ENCODE data around the gene MRPL23. TPM values are rescaled to one million over a fixed set of nuclear protein-coding genes. Genes with fewer than 3 reads are reported as not detected.

The MRPL23 gene
- total RNA-seq, 2 donors from 2014 or later, result 96.4 to 132 TPM

DNA sequence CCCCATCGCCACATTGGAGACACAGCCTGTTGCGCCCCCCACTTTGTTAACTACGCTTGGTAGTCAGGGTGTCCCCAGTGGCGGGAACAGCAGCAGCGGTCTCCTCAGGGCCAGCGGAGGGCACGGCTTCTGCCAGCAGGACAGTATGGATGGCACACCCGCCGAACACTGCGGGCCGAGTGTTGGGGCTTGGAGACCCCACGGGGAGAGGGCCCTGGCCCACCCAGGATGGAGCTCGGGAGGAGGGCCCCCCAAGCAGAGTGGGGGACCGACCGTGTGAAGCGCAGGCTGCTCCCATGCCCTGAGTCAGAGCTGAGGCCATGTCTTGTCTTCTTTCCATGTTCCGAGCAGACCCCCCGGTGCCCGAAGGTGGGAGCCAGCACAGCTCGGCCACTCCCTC lies 17.8 kb downstream of the MRPL23 start:
- no peaks in the 10 kb centered on the region for H3K36me3 Mint-ChIP-seq
- DNase-seq (ENCODE audit: low spot score in 2 of 2) (no peak), ATAC-seq (no peak)
- no peak overlapping the region for H3K27ac Mint-ChIP-seq
- no peaks in the 10 kb centered on the region for H3K9me3 Mint-ChIP-seq

DNA sequence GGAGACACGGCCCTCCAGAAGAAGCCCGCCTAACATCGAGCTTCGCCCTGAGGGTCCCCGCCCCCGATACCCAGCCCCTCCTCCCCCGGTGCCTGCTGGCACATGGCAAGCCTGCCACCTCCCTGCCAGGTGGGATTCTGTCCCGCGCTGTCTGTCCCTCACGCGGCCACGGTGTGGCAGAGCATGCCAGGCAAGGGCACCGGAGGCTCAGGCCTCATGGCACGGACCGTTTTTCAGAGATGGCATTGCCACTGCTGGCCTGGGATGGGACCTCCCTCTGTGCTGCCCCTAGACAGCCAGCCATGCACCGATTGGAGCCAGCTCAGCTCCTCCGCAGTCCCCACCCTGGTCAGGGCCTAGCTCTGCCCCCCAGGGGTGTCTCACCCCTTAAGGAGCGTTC lies 19.4 kb downstream of the MRPL23 start:
- no peak for DNase-seq (ENCODE audit: low spot score in 2 of 2)
- no peak overlapping the region for H3K27ac Mint-ChIP-seq
- ATAC-seq, result no peak
- no peaks in the 10 kb centered on the region for H3K9me3 Mint-ChIP-seq
- no peaks in the 10 kb centered on the region for H3K36me3 Mint-ChIP-seq

DNA sequence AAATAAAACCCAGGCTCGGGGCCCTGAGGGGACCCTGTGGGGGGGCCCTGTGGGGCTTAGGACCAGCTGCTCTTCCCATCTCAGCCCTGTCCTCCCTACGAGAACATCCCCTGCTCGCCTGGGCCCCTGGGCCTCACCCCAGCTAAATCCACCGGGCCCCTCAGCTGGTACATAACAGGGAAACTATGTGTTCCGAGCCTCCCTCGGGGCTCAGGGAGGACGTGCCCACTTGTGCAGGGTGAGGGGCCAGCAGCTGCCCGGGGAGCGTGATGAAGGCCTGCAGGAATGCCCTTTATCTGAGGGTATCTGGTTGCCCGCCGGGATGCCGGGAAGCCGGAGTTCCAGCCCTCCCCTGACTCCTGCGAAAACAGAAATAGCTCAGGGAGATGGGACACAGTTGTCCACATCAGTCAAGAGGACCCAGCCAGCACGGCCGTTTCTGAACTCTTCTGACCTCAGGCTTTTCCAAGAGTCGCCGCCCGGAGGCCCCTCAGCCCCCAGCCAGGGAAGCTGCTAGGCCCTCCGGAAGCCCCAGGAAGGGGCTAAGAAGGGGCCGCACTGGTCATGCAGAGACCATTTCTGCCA lies 20.6 kb downstream of the MRPL23 start:
- ATAC-seq (no peak), DNase-seq (ENCODE audit: low spot score in 2 of 2) (no peak)
- Mint-ChIP-seq H3K27ac (no peak overlapping the region), H3K9me3 (no peaks in the 10 kb centered on the region), H3K36me3 (no peaks in the 10 kb centered on the region)

DNA sequence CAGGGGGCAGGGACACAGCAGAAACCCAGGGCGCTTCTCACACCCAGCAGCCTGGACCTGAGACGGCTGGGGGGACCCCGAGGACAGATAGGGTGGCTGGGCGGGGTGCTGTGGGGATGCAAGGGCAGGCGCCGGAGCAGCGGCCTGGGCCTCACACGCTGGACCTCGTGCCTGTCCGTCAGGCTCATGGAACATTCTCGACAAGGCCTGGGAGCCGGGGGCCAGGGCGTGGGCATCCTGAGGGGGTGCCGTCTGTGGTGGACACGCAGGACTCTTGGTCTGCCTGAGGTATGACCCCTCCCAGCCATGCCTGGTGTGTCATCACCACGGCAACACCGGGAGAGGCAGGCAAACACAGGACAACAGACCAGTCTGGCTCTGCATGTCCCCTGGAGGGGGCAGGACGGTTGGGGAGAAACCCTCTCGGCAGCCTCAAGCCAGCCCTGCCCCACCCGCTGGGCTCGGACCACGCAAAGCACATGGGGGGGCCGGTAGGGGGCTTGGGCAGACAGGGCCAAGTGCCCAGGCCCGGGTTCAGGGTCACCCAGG lies 21.4 kb downstream of the MRPL23 start:
- DNase-seq (ENCODE audit: low spot score in 2 of 2) (no peak), ATAC-seq (no peak)
- no peak overlapping the region for H3K27ac Mint-ChIP-seq
- H3K9me3 Mint-ChIP-seq, result no peaks in the 10 kb centered on the region
- H3K36me3 Mint-ChIP-seq, result no peaks in the 10 kb centered on the region

DNA sequence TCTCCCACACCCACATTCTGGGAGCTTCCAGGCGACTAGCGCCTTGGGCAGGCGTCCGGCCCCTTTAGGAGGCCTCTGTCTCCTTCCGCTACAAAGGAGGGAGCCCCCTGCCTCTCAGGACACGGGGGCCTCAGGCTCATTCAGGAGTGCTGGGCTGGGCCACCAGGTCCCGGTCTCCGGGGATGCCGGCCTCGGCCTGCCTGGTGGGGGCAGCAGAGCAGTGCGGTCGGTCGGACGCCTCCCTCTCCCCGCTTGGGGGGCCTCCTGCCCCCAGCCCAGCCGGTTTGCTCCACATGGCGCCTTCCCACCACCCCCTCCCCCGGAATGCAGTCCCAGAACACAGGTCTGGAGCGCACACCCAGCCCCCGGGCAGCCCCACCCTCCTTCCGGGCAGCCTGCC lies 21.9 kb downstream of the MRPL23 start:
- no peaks in the 10 kb centered on the region for H3K9me3 Mint-ChIP-seq
- no peaks in the 10 kb centered on the region for H3K36me3 Mint-ChIP-seq
- DNase-seq (ENCODE audit: low spot score in 2 of 2) (no peak), ATAC-seq (no peak)
- no peak overlapping the region for H3K27ac Mint-ChIP-seq

DNA sequence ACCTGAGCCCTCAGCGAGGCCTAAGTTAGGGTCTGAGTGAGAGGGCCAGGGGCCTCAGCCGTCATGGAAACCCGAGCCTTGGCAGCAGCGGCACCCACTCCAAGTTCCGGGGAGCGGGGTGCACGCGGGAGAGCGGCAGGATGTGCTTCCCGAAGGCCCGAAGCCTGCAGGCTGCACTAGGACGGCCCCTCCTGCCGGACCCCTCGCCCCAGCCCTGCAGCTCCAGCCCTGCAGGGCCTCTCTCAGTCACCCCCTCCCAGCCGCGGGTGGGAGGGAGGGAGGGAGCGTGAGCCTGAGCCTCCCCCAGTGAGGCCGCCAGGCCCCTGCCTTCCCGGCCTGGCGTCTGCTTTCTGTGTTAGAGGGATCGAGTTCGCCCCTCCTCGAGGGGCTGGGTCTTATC lies 22.6 kb downstream of the MRPL23 start:
- Mint-ChIP-seq H3K36me3 (no peaks in the 10 kb centered on the region), H3K27ac (no peak overlapping the region), H3K9me3 (no peaks in the 10 kb centered on the region)
- ATAC-seq (no peak), DNase-seq (ENCODE audit: low spot score in 2 of 2) (no peak)

DNA sequence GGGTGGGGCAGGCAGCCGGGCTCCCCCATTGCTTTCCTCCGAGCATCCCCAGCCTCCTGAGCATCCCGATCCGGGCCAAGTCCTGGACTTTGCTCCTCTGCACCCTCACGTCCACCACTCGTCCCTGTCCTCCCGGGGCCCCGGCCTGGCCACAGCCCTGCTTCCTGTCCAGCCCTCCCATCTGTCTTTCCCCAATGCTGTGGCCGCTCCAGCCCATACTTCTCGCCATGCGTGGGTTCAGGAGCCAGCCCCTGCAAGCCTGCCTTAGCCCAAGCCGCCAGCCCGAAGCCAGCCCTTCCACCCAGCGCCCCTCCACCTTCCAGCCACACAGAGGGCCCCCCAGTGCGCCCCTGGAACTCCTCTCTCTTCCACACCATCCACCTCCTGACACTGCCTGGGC lies 23.8 kb downstream of the MRPL23 start:
- Mint-ChIP-seq H3K9me3 (no peaks in the 10 kb centered on the region), H3K36me3 (no peaks in the 10 kb centered on the region), H3K27ac (no peak overlapping the region)
- DNase-seq (ENCODE audit: low spot score in 2 of 2), result no peak
- no peak for ATAC-seq

DNA sequence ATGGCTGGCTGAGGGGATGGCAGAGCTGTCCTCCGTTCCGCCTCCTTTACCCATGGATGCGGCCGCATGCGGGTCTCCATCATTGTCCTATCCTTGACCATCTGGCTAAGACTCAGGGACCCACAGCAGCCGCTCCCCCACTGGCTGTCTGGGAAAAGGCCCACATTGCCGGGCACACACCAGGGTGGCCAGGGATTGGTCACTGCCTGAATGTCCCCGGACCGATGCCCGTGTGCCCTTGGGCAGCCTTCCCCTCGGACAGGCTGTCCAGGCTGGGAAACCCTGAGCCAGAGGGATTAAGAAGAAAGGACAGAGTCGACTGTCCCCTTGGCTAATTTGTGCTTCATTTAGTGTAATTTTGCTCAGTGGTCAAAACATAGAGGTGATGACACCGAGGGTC lies 28.1 kb downstream of the MRPL23 start:
- H3K27ac Mint-ChIP-seq, result no peak overlapping the region

DNA sequence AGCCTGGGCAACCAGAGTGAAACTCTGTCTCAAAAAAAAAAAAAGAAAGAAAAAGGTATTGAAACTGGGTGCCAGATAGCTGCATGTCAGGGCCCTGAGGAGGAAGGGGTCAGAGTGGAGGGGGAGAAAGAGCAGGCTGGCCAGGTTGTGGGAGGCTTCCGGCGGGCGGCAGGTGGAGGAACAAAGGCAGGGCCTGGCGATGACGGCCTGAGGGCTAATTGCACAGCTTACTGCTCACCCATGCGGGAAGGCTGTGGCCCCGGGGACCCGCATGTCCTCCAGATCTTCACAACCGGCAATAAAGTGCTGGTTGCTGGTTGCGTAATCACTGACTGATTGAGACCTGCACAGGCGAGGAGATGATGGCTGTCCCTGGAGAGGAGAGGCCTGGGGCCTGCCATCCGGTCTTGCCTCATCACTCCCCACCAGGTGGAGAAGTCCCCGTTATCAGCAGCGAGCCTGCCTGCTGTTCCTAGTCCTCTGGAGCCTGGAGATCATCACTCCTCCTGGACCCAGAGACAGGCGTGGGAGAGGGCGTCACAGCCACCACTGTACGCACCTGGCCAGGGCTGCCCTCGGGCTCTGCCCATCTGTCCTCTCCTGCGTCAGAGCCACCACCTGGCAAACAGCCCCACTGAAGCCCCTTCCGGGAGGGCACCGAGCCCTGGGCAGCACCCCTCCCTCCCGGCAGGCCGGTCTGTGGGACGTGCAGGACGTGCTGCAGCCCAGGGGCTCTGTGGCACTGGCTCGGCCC lies 31.8 kb downstream of the MRPL23 start:
- Mint-ChIP-seq H3K27ac (no peak overlapping the region), H3K36me3 (no peaks in the 10 kb centered on the region), H3K9me3 (no peaks in the 10 kb centered on the region)
- no peak for DNase-seq (ENCODE audit: low spot score in 2 of 2)
- ATAC-seq, result no peak

More for the DNA sequence above, 28.1 kb downstream of the MRPL23 start:
- Mint-ChIP-seq H3K36me3 (no peaks in the 10 kb centered on the region), H3K9me3 (no peaks in the 10 kb centered on the region)
- DNase-seq (ENCODE audit: low spot score in 2 of 2), result no peak
- no peak for ATAC-seq

DNA sequence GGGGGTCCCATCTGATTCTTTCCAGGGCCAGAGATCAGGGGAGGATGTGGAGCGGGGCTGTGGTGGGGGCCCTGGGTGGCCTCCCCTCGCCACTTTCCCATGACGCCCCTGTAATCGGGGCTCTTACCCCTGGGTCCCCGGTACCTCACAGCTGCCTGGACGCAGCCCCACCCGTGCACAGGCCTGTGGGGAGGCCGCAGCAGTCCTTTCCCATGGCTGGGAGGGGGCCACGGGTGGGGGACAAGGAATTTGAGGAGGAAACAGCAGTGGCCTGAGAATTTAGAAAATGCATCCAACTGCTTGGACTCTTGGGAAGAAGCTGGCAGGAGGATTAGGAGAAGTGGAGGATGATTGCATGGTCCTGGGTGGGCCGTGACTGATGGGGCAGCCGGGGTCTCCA lies 32.5 kb downstream of the MRPL23 start:
- DNase-seq (ENCODE audit: low spot score in 2 of 2) (no peak), ATAC-seq (no peak)
- no peaks in the 10 kb centered on the region for H3K9me3 Mint-ChIP-seq
- H3K36me3 Mint-ChIP-seq, result no peaks in the 10 kb centered on the region
- H3K27ac Mint-ChIP-seq, result no peak overlapping the region

DNA sequence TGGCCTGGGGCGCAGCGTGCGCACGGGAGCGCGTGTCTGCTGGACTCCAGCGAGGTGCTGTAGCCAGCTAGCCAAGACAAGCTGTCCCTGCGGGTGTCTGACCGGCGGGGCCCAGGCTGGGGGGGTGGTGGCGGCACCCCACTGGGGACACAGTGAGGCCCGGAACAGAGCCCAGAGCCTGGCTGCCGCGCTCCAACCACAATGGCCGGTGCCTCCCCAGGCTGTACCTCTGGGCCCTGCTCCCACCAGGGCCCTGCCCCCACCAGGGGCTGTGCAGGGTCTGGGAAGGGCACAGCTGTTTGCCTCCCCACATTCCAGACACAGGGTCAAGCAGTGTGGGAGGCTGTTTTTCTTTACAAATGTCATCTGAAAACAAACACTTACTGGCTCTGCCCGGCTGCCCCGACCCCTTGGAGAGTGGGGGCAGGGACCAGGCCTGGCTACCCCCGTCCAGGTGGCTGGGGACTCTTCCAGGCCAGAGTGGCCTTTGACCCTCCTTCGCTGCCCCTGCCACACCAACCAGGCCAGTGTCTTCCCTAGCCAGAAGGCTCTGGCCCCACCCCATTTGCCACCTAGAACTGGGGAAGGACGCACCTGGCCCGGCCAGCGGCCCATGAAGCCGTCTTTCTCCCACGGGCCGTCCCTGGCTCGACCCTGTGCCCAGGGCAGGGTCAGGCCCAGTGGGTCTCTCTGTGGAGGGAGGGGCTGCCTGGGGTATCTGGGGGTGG lies 35.9 kb downstream of the MRPL23 start:
- H3K9me3 Mint-ChIP-seq, result no peaks in the 10 kb centered on the region
- no peak for DNase-seq (ENCODE audit: low spot score in 2 of 2)
- no peak for ATAC-seq
- no peaks in the 10 kb centered on the region for H3K36me3 Mint-ChIP-seq
- H3K27ac Mint-ChIP-seq, result no peak overlapping the region

DNA sequence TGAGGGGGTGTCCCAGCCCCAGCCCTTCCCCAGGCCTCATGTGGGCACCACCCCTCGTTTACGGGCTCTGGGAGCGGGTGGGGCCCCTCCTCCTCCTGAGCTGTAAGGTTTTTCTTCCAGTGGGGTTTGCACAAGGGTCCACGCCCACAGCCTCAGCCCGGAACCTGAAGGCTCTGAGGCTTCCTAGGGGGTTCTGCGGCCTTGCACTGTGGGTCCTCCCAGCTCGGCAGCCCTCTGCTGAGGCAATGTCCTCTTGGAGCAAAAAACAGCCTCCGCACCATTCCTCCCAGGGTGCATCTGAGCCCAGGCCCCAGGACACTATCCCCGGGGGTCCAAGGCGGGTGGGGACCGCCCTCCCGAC lies 36.4 kb downstream of the MRPL23 start:
- no peak for ATAC-seq
- Mint-ChIP-seq H3K27ac (no peak overlapping the region), H3K9me3 (no peaks in the 10 kb centered on the region), H3K36me3 (no peaks in the 10 kb centered on the region)
- no peak for DNase-seq (ENCODE audit: low spot score in 2 of 2)

DNA sequence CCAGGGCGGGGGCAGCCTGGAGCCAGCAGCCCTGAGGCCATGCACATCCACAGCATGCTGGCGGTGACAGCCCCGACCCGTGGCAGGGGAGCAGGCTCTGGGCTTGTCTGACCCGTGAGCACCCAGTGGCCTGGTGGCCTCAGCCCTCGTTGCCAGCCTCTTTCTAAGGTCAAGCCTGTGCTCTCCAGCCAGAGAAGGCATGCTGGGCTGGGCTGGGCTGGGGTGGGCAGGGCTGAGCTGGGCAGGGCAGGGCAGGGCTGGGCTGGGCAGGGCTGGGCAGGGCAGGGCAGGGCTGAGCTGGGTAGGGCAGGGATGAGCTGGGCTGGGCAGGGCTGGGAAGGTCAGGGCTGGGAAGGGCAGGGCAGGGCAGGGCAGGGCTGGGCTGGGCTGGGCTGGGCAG lies 39.9 kb downstream of the MRPL23 start:
- Mint-ChIP-seq H3K36me3 (no peaks in the 10 kb centered on the region), H3K9me3 (no peaks in the 10 kb centered on the region), H3K27ac (no peak overlapping the region)
- DNase-seq (ENCODE audit: low spot score in 2 of 2) (no peak), ATAC-seq (no peak)

DNA sequence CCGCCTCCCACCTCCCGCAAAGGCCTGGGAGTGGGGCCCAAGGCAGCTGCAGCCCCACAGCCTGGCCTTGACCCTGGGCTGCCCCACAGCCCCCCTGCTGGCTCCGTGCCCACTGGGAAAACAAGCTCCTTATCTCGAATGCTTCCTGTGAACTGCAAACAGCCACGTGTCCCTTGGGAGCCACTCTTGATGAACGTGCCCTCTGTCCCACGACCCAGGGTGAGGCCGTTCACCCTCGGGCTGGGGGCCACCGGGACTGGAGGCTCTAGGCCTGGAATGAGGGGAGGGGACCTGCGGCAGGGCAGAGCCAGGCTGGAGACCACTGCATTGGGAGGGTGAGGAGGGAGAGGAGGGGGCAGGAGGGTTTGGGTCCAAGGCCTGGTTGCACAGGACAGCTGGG lies 41.0 kb downstream of the MRPL23 start:
- no peak for DNase-seq (ENCODE audit: low spot score in 2 of 2)
- Mint-ChIP-seq H3K27ac (no peak overlapping the region), H3K36me3 (no peaks in the 10 kb centered on the region), H3K9me3 (no peaks in the 10 kb centered on the region)
- ATAC-seq, result no peak

DNA sequence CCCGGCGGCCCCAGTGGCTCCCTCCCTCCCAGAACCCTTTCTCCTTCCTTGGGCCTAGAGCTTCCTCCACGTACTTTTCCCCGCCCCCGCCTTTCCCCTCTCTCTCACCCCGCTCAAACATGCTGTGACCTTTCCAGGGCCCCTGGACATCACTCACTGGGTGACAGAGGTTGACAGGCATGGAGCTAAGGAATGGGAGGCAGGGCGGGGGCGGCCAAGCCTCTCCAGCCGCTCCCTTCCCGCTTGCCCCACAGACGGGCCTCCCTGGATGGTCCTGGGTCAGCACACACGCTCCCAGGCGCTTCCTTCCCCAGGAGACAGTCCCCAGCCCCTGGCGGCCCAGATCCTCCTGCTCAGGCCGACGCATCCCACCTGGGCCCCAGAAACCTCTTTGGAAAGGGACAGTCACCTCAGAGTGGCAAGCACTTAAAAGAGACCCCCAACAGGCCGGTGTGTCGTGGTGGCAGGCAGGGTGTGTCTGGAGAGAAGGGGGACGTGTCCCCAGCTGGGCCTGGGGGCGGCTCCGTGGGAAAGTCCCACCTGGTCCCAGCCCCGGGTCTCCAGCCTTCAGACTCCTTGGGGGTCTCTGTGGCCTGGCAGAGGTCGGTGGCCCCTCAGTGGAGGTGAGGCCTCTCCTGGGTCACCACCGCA lies 41.7 kb downstream of the MRPL23 start:
- Mint-ChIP-seq H3K36me3 (no peaks in the 10 kb centered on the region), H3K27ac (no peak overlapping the region), H3K9me3 (no peaks in the 10 kb centered on the region)
- ATAC-seq (no peak), DNase-seq (ENCODE audit: low spot score in 2 of 2) (no peak)

DNA sequence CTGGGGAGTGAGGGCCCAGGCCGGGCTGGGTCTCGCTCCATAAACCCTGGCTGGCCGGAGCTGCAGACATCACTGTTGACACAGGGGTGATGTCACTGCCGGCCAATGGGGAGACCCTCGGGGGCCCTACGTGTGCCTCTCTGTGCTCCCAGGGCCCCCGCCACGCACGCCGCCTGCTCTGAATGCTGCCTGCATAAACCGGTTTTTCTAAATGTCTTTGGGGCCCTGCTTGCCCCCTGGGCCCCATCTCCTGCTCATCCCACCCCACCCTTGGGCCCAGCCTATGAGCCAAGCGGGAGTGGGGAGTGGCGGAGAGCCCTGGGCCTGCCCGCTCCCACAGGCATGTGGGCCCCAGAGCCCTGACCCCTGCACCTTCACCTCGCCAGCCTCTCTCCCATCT lies 42.8 kb downstream of the MRPL23 start:
- ATAC-seq, result no peak
- H3K27ac Mint-ChIP-seq, result no peak overlapping the region
- no peaks in the 10 kb centered on the region for H3K36me3 Mint-ChIP-seq
- DNase-seq (ENCODE audit: low spot score in 2 of 2), result no peak
- H3K9me3 Mint-ChIP-seq, result no peaks in the 10 kb centered on the region

DNA sequence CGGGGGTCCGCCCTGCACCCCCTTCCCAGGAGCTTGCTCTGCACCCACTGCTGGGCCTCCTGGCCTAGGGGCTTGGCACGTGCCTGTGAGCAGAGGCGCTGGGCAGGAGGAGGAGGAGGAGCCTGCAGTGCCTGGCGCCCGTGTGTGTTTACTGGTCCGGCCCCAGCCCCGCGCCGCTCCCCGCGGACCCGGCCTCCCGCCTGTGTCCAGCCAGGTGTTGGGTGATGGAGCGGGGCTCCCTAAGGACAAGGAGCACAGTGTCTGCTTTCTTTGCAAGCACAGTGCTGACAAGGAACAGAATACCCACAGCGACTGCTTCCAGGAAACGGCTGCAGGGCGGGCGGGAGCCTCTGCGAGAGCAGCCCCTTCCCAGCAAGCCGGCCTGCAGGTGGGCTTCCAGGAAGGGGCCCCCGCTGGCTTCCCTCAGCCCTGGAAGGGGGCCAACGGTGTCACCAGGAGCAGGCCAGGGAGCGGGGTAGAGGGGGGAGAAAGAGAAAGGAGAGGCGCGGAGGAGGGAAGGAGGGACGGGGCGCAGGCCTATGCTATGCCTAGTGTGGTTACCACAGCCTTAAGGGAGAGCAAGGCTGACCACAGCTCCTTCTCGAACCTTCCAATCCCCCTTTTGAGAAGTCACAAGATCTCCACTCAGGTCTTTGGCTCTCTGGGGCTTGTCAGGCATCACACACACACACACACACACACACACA lies 43.9 kb downstream of the MRPL23 start:
- Mint-ChIP-seq H3K36me3 (no peaks in the 10 kb centered on the region), H3K9me3 (no peaks in the 10 kb centered on the region), H3K27ac (no peak overlapping the region)
- DNase-seq (ENCODE audit: low spot score in 2 of 2), result no peak
- no peak for ATAC-seq

All from activated naive CD4-positive, alpha-beta T cell treated with anti-CD3 and anti-CD28 coated beads, Interleukin-2, amount 50 U/mL, for 72 hours (primary cell).